HG03159 (cell line): Measurements from ENCODE around the gene ASTN2.
A peak's percentile ranks its signal among the peaks of the same experiment; 100 is the strongest.

Experiments
- ATAC-seq: cut with Tn5 transposase; IDR thresholded peaks from one replicate; pipeline ENCODE4 v1.9.1; 2021; ENCODE audit warnings: mild to moderate bottlenecking, moderate library complexity; ENCODE audit not compliant: unreplicated experiment

ASTN2 gene

GRCh38 chr9:117126871-117127270 is 288.0 kb downstream of the ASTN2 start:
- ATAC-seq: no peak

DNA sequence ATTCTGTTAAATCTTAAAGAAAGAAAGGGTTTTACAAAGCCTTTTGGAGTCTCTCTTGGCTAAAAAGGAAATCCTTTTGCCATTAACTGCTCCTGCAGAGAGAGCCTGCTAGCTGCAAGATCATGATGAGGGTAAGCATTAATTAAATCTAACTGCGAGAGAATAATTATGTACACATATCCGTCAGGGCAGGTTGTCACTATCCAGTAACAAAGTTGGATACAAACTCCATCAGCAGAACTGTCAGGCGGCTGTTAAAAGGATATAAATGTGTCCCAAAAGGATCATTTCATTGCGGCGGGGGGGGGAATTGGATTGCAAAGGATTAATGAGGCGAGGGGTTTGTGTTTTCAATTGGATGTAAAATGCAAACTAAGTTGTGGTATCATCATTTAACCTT is 289.3 kb downstream of the ASTN2 start:
- no peak for ATAC-seq

- ATAC-seq: no peak
Measured at GRCh38 chr9:117123729-117124128, 291.1 kb downstream of the ASTN2 start.

DNA sequence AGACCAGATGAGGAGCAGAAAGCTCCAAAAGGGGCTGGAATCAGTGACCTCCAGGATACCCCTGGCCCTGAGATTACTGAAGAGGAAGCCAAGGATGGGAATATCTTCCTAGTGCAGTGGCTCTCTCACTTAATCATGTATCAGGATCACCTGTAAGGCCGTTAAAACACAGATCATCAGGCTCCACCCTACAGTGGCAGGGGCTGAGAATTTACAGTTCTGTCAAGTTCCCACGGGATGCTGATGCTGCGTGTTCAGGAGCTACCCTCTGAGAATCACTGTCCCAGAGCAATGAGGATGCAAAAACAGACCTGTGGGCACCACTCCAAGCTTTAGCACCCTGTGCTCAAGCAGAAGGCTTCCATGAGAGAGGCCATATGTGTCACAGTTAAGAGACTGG is 291.9 kb downstream of the ASTN2 start:
- no peak for ATAC-seq

- no peak for ATAC-seq
Measured at GRCh38 chr9:117122102-117122501, 292.8 kb downstream of the ASTN2 start.

- ATAC-seq: no peak
Measured at GRCh38 chr9:117121316-117121715, 293.5 kb downstream of the ASTN2 start.

DNA sequence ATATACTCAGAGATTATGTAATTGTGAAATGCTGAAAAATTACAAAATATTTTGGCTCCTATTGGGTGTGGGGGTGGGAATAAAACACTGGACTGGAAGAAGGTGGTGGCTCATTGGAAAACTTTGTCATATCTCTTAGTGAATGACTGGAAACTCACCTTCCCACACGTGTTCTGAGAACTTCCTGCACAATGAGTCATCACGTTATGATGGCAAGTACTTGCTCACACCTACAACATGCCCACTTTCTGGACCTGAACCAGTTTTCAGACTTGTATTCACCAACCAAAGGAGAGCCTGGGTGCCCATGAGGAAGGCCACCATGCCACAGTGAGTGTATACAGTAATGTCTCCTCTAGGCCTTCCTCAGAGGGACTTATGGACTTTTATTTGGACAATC is 294.8 kb downstream of the ASTN2 start:
- ATAC-seq: no peak

DNA sequence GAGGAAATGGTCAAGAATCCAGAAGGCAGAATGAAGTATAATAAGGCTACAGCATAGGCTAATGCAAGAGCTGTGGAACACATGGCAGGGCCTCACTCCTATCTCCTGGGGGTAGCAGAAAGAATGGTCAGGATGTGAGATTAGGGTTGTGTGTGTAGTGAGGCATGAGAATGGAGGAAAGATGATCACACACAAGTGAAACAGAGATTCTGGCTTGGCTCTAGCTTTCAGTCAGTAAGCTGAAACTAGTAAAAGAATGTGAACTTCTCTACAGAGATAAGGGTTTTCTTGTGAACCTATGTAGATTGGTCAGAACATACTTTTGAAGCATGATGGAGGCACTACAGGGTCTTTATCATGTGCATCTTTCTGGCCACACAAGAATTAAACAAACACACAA is 298.8 kb downstream of the ASTN2 start:
- ATAC-seq: peak; percentile 85

DNA sequence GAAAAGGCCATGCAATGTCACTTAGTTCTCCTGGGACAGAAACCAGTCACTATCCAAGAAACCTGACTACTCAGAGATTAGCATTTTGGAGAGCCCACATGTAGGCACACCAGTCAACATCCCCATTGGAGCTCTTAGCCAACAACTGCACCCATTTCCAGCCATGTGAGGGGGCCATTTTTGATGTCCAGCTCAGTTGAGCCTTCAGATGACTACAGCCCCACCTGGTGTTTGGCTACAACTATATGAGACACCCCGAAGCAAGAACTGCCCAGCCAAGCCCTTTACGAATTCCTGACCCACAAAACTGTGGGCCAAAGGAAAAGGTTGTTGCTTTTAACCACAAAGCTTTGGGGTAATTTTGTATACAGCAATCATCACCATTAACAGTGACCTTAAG is 300.1 kb downstream of the ASTN2 start:
- no peak for ATAC-seq

- no peak for ATAC-seq
Measured at GRCh38 chr9:117104716-117105495, 310.0 kb downstream of the ASTN2 start.

DNA sequence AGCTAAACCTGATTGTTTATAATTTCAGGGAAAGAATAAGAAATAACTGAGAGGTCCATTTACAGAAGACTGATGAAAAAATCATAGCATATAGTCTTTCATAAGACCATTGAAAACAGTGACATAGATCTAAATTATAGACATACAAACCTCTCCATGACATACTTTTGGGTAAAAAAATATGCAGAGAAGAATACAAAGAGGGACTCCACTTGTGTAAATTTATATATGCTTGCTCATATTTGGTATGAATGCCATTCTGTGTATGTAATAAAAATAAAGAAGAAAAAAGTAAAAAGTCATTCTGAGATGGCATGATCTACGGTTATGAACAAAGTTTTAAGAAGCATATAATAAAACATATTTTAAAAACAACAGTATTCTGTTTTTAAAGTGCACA is 310.7 kb downstream of the ASTN2 start:
- ATAC-seq: no peak

- ATAC-seq: no peak
Measured at GRCh38 chr9:117103438-117104110, 311.3 kb downstream of the ASTN2 start.

GRCh38 chr9:117101008-117101407 is 313.8 kb downstream of the ASTN2 start:
- no peak for ATAC-seq

DNA sequence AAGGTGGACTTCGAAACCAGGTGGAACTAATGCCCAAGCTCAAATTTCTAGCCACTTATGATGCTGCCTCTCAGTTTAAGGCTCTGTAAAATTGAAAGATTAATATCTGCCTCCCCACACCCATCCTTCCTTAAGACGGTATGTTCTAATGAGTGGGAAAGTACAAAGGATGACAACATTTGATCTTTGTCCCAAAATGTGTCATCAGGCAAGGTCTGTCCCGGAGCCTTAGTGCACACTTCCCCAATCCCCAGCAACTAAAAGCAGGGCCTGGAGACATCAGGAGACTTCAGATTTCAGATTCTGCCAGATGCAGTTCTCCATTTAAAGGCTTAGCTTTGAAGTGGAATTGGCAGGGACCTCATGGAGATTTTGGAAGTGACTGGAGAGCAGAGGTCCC is 316.5 kb downstream of the ASTN2 start:
- ATAC-seq: no peak

- no peak for ATAC-seq
Measured at GRCh38 chr9:117097761-117098160, 317.1 kb downstream of the ASTN2 start.

GRCh38 chr9:117096138-117096537 is 318.7 kb downstream of the ASTN2 start:
- ATAC-seq: no peak

DNA sequence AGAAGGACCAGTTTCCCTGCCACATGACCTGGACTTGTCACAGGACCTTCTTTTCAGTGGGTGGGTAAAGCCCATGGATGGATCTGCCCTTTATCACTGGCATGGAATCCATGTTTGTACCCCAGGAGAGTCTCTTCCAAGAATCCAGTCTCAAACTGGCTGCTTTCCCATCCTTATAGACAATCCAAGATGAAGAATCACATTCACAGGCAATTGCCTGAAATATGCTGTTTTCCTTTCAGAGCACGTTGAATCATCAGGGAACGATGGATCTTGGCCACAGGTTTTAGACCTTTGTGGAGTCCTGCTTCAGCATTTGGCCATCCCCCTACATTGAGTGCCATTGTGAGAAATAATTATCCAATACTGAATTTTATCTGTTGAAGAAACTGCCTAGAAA is 319.8 kb downstream of the ASTN2 start:
- no peak for ATAC-seq

DNA sequence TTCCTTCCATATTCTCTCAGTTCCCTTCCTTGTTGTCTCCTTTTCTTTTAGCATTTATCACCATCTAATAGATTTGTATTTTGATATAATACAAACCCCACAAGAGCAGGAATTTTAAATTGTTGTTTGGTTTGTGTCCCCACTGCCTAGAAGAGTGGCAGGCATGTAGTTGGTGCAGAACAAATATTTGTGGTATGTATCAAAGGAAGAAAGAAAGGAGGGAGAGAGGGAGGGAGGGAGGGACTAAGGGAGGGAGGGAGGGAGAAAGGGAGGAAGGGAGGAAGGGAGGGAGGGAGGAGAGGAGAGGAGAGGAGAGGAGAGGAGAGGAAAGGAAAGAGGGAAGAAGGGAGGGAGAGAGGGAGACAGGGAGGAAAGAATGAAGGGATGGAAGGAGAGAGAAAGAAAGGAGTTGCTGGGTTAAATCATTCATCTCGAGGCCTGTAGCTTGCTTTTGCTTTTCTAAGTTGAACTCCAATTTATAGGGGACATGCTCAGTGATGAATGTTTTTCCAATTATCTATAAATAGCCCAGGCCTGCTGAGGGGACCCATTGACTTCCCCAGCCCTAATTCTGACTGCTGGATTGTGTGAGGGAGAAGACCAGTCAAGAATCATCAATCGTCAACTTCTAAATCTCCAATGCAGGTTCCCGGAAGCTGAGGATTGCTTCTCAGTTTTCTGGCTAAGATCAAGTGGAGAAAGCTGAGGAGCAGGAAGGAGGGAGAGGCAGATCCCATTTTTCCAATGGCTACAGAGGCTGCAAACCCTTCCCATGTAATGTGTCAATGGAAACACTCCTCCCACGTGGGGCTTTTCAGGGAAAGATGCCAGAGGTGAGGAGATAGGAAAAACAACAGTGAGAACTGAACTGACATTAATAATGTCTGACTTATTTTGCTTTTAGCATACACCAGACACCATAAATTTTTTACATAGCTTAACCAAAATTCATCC is 320.7 kb downstream of the ASTN2 start:
- no peak for ATAC-seq

DNA sequence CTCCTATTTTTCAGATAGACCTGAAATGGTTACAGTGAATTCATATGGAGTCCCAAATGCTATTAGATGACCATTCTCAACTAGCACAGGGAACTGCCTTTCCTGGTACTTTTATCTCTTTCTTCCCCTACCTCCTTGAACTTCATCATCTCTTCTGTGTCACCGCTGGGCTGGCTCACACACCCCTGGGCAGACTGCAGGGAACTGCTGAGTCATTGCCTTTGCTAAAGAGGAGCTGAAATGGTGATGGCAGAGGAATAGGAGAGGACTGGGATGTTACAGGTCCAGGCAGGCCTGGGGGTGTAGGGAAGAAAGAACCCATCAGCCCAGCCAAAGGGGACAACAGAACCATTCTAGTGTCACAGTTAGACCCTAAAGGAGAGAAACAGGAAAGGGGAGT is 322.3 kb downstream of the ASTN2 start:
- no peak for ATAC-seq

- no peak for ATAC-seq
Measured at GRCh38 chr9:117091529-117091928, 323.3 kb downstream of the ASTN2 start.

GRCh38 chr9:117088786-117089185 is 326.1 kb downstream of the ASTN2 start:
- no peak for ATAC-seq
